Chondrocyte (in vitro differentiated cells): ENCODE results near the gene ZNF554. TPM values are rescaled to one million over a fixed set of nuclear protein-coding genes. Genes with fewer than 3 reads are reported as not detected.

Experiments
- DNase-seq: peaks from one replicate; pipeline ENCODE4 v3.0.0; 2021; ENCODE audit warnings: mixed read lengths, low spot score
- H3K27ac Mint-ChIP-seq: one replicate; pipeline ENCODE4 v1.8.0; 2021; ENCODE audit warnings: mild to moderate bottlenecking, moderate library complexity, mixed read lengths; ENCODE audit not compliant: unreplicated experiment
- H3K27me3 Mint-ChIP-seq: 2 replicates; pipeline ENCODE4 v1.8.0; 2021; ENCODE audit warnings: low read depth, mixed read lengths
- H3K36me3 Mint-ChIP-seq: 2 replicates; pipeline ENCODE4 v1.8.0; 2021; ENCODE audit warnings: low read depth, mixed read lengths
- H3K4me1 Mint-ChIP-seq: 2 replicates; pipeline ENCODE4 v1.8.0; 2021; ENCODE audit warnings: low read depth, mild to moderate bottlenecking, mixed read lengths
- H3K4me3 Mint-ChIP-seq: one replicate; pipeline ENCODE4 v1.8.0; 2021; ENCODE audit warnings: mild to moderate bottlenecking, moderate library complexity, mixed read lengths; ENCODE audit not compliant: unreplicated experiment
- H3K9me3 Mint-ChIP-seq: 2 replicates; pipeline ENCODE4 v1.8.0; 2021; ENCODE audit warnings: low read depth, mixed read lengths
- total RNA-seq: library from RNA; stranded (reverse); gene quantifications from 3 replicates; pipeline ENCODE4 v1.2.1, GENCODE V29; 2021
- TF ChIP-seq, protein P1 (sequence below): fragments of 200-600 bp; sonication (generic); IDR thresholded peaks from 2 replicates; pipeline ENCODE4 v1.5.0; 2021; ENCODE audit warnings: antibody characterized with exemption, mild to moderate bottlenecking, moderate library complexity

Gene ZNF554
- total RNA-seq, 1 donor from 2014 or later = 4.1 TPM

DNA sequence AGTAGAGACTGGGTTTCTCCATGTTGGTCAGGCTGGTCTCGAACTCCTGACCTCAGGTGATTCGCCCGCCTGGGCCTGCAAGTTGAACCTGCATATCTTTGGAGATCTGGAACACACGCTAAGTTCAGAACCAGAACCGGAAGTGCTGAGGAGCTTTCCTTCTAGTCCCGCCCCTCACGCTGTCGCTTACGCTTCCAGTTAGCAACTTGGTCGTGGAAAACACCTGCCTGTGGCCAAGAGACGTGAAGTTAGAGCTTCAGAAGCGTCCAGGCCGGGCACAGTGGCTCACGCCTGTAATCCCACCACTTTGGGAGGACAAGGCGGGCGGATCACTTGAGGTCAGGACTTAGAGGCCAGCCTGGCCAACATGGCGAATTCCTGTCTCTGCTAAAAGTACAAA lies 66.1 kb downstream of the ZNF554 start:
- peaks cover 4% of the 10 kb centered on the region for H3K27me3 Mint-ChIP-seq
- TF ChIP-seq, protein P1, sequence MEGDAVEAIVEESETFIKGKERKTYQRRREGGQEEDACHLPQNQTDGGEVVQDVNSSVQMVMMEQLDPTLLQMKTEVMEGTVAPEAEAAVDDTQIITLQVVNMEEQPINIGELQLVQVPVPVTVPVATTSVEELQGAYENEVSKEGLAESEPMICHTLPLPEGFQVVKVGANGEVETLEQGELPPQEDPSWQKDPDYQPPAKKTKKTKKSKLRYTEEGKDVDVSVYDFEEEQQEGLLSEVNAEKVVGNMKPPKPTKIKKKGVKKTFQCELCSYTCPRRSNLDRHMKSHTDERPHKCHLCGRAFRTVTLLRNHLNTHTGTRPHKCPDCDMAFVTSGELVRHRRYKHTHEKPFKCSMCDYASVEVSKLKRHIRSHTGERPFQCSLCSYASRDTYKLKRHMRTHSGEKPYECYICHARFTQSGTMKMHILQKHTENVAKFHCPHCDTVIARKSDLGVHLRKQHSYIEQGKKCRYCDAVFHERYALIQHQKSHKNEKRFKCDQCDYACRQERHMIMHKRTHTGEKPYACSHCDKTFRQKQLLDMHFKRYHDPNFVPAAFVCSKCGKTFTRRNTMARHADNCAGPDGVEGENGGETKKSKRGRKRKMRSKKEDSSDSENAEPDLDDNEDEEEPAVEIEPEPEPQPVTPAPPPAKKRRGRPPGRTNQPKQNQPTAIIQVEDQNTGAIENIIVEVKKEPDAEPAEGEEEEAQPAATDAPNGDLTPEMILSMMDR = no peak
- H3K36me3 Mint-ChIP-seq = no peaks in the 10 kb centered on the region
- H3K27ac Mint-ChIP-seq = no peak overlapping the region
- no peak for DNase-seq
- H3K4me1 Mint-ChIP-seq = no peaks in the 10 kb centered on the region
- H3K9me3 Mint-ChIP-seq = no peaks in the 10 kb centered on the region
- no peak overlapping the region for H3K4me3 Mint-ChIP-seq

Other genes starting within 250 kb of the ZNF554 start
- gene GNG7, start 117.2 kb upstream of the ZNF554 start, total RNA-seq = 1.9 to 3.6 TPM (median 2.5 TPM) in 3 replicates
- 14.1 to 20.9 TPM (median 20.2 TPM) in 3 replicates for gene DIRAS1, start 98.5 kb upstream of the ZNF554 start, total RNA-seq
- gene SLC39A3, start 79.9 kb upstream of the ZNF554 start, total RNA-seq = 28.2 to 34.0 TPM (median 32.7 TPM) in 3 replicates
- 36.6 to 42.2 TPM (median 37.7 TPM) in 3 replicates for gene SGTA, start 36.6 kb upstream of the ZNF554 start, total RNA-seq
- 46.9 to 78.0 TPM (median 48.4 TPM) in 3 replicates for gene THOP1, start 34.4 kb upstream of the ZNF554 start, total RNA-seq
- 7.4 to 9.2 TPM (median 8.5 TPM) in 3 replicates for gene ZNF555, start 21.6 kb downstream of the ZNF554 start, total RNA-seq
- gene ZNF556, start 47.5 kb downstream of the ZNF554 start, total RNA-seq = not detected in 3 replicates
- gene ZNF57, start 81.1 kb downstream of the ZNF554 start, total RNA-seq = 2.2 to 2.9 TPM (median 2.2 TPM) in 3 replicates
- gene ZNF77, start 125.1 kb downstream of the ZNF554 start, total RNA-seq = 2.9 to 4.1 TPM (median 3.6 TPM) in 3 replicates
- gene TLE6, start 157.7 kb downstream of the ZNF554 start, total RNA-seq = 0.36 to 1.1 TPM (median 0.55 TPM) in 3 replicates
- 12.3 to 14.1 TPM (median 13.7 TPM) in 3 replicates for gene TLE2, start 209.4 kb downstream of the ZNF554 start, total RNA-seq
- 223 to 306 TPM (median 303 TPM) in 3 replicates for gene TLE5, start 242.6 kb downstream of the ZNF554 start, total RNA-seq